ENCODE measurements around the gene CDSN. TPM values are rescaled to one million over a fixed set of nuclear protein-coding genes. Genes with fewer than 3 reads are reported as not detected.

CDSN gene
- total and polyA plus RNA-seq, 2 donors (not counting 1 experiment from before 2014, with no cell fraction given), result not detected

DNA sequence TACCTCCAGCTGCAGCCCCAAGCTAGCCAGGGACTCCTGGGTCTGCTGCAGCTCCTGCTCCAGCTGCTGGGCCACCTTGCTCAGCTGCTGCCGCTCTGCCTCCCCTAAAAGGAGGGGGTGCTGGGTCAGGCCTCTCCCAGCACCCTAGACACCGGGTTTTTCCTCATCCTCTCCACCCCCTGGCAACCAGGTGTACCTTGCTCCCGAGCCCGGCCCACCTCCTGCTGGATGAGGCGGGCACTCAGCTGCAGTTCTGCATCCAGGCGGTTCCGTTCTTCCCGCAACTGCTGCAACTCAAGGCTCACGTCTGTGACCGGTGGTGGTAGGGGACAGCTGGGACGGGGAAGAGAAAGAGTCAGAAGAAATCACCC, 24.7 kb upstream of the CDSN start:
- H3K9ac ChIP-seq (ENCODE audit: low read length), result no peak overlapping the region
- ATAC-seq (ENCODE audit: low read depth) (no peak), DNase-seq (no peak)
- H3K4me3 ChIP-seq (ENCODE audit: control extremely low read depth in 1 of 5, extremely low read depth in 1 of 5, insufficient read depth in 1 of 5, low read depth in 2 of 5, low read length in 4 of 5), result no peak overlapping the region
- no peaks in the 10 kb centered on the region for H3K79me2 ChIP-seq (ENCODE audit: control insufficient read depth, insufficient read depth, low read length)
- no peak overlapping the region for H2AFZ ChIP-seq (ENCODE audit: insufficient read depth, low read depth, low read length, poor library complexity, severe bottlenecking)
- TF ChIP-seq, protein P1, sequence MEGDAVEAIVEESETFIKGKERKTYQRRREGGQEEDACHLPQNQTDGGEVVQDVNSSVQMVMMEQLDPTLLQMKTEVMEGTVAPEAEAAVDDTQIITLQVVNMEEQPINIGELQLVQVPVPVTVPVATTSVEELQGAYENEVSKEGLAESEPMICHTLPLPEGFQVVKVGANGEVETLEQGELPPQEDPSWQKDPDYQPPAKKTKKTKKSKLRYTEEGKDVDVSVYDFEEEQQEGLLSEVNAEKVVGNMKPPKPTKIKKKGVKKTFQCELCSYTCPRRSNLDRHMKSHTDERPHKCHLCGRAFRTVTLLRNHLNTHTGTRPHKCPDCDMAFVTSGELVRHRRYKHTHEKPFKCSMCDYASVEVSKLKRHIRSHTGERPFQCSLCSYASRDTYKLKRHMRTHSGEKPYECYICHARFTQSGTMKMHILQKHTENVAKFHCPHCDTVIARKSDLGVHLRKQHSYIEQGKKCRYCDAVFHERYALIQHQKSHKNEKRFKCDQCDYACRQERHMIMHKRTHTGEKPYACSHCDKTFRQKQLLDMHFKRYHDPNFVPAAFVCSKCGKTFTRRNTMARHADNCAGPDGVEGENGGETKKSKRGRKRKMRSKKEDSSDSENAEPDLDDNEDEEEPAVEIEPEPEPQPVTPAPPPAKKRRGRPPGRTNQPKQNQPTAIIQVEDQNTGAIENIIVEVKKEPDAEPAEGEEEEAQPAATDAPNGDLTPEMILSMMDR (IDR thresholded peaks at IDR 0.05), result no peak
- TF ChIP-seq EZH2 (IDR thresholded peaks at IDR 0.05; ENCODE audit: borderline replicate concordance, insufficient read depth, low read depth, low read length, poor library complexity, severe bottlenecking), result no peak
- H3K4me1 Mint-ChIP-seq, result peaks cover 3% of the 10 kb centered on the region
- H3K27ac Mint-ChIP-seq, result no peak overlapping the region
- H4K20me1 ChIP-seq (ENCODE audit: control insufficient read depth, insufficient read depth, low read length, poor library complexity, severe bottlenecking), result no peaks in the 10 kb centered on the region
- no peaks in the 10 kb centered on the region for H3K27me3 ChIP-seq (replicated peaks in 1 of 4; ENCODE audit: control extremely low read depth in 1 of 4, control insufficient read depth in 3 of 4, insufficient read depth in 4 of 4, low read length in 3 of 4)
- intact Hi-C loops (cut with micrococcal nuclease), result no loop called here
- no peak overlapping the region for H3K4me2 ChIP-seq (replicated peaks; ENCODE audit: low read depth, low read length, poor library complexity, severe bottlenecking)
- POLR2A ChIA-PET, result interaction anchor here (1.3 kb wide), 1 partner anchor 13 kb away, joined by 3 read pairs; the partner anchor contains the start of gene CCHCR1
- CTCF ChIA-PET, result interaction anchor here (1.3 to 5.3 kb wide), 3 partner anchors 9 to 222 kb away, joined by 4 to 24 read pairs (median 5); partner anchors contain the start of genes CCHCR1 and TCF19
- no peak overlapping the region for H3K27ac ChIP-seq (ENCODE audit: low read length in 2 of 2)
- H3K27me3 Mint-ChIP-seq, result no peaks in the 10 kb centered on the region
- H3K36me3 ChIP-seq (replicated peaks in 1 of 2; ENCODE audit: control extremely low read depth in 1 of 2, control insufficient read depth in 1 of 2, extremely low read depth in 1 of 2, insufficient read depth in 2 of 2, low read length in 1 of 2), result peaks cover 0 to 15% of the 10 kb centered on the region in 2 experiments
- no peaks in the 10 kb centered on the region for H3K9me3 ChIP-seq (ENCODE audit: control extremely low read depth in 1 of 3, control insufficient read depth in 2 of 3, insufficient read depth in 1 of 3, low read length in 2 of 3)
- WGBS (ENCODE audit: insufficient coverage), result 83% methylated on average over 5 of the region's 11 CpGs
- H3K4me1 ChIP-seq (ENCODE audit: control insufficient read depth in 2 of 2, insufficient read depth in 2 of 2, low read length in 2 of 2), result no peaks in the 10 kb centered on the region
- no peaks in the 10 kb centered on the region for H3K9me3 Mint-ChIP-seq (ENCODE audit: insufficient read depth)
- no peak overlapping the region for H3K4me3 Mint-ChIP-seq

DNA sequence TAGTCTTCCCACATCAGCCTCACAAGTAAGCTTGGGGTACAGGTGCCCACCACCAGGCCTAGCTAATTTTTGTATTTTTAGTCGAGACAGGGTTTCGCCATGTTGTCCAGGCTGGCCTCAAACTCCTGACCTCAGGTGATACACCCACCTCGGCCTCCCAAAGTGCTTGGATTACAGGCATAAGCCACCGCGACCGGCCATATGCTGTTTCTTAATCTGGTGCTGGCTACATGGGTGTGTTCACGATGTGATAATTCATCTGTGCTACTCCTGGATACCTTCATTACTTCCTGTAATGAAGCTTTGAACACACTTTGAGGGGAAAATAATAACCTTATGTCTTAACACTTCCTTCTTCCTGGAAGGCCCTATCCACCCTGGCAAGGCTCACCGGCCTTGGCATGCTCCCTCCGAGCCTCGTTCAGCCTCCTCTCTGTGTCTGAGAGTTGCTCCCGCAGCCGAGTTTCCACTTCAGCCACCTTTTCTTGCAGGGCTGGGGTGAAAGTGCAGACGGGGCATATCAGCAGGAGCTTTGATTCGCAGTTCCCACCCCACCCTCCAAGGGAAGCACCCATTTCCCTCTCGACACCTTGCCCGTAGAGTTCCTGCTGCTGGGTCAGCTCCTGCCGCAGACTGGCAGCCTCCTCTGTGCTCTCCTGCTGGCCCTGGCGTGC, 24.2 kb upstream of the CDSN start:
- no peaks in the 10 kb centered on the region for H3K27me3 Mint-ChIP-seq

More for the DNA sequence above, 24.2 kb upstream of the CDSN start:
- no peaks in the 10 kb centered on the region for H3K79me2 ChIP-seq (ENCODE audit: control insufficient read depth, insufficient read depth, low read length)
- H3K36me3 ChIP-seq (replicated peaks in 1 of 2; ENCODE audit: control extremely low read depth in 1 of 2, control insufficient read depth in 1 of 2, extremely low read depth in 1 of 2, insufficient read depth in 2 of 2, low read length in 1 of 2), result peaks cover 0 to 13% of the 10 kb centered on the region in 2 experiments
- H3K4me3 ChIP-seq (ENCODE audit: control extremely low read depth in 1 of 5, extremely low read depth in 1 of 5, insufficient read depth in 1 of 5, low read depth in 2 of 5, low read length in 4 of 5), result no peak overlapping the region
- ATAC-seq (ENCODE audit: low read depth) (no peak), DNase-seq (no peak)
- no peak overlapping the region for H3K27ac ChIP-seq (ENCODE audit: low read length in 2 of 2)
- no peaks in the 10 kb centered on the region for H3K4me1 ChIP-seq (ENCODE audit: control insufficient read depth in 2 of 2, insufficient read depth in 2 of 2, low read length in 2 of 2)
- ChIA-PET POLR2A (no interaction called here), CTCF (interaction anchor here (1.3 to 5.3 kb wide), 2 partner anchors 9 to 223 kb away, joined by 5 to 24 read pairs; no protein-coding TSS in a partner anchor)
- TF ChIP-seq, protein P1 (IDR thresholded peaks at IDR 0.05), result no peak
- no peak for TF ChIP-seq EZH2 (IDR thresholded peaks at IDR 0.05; ENCODE audit: borderline replicate concordance, insufficient read depth, low read depth, low read length, poor library complexity, severe bottlenecking)
- 94% methylated on average over 16 of the region's 18 CpGs for WGBS (ENCODE audit: insufficient coverage)
- H2AFZ ChIP-seq (ENCODE audit: insufficient read depth, low read depth, low read length, poor library complexity, severe bottlenecking), result no peak overlapping the region
- no peak overlapping the region for H3K4me2 ChIP-seq (replicated peaks; ENCODE audit: low read depth, low read length, poor library complexity, severe bottlenecking)
- no peaks in the 10 kb centered on the region for H4K20me1 ChIP-seq (ENCODE audit: control insufficient read depth, insufficient read depth, low read length, poor library complexity, severe bottlenecking)
- no peaks in the 10 kb centered on the region for H3K27me3 ChIP-seq (replicated peaks in 1 of 4; ENCODE audit: control extremely low read depth in 1 of 4, control insufficient read depth in 3 of 4, insufficient read depth in 4 of 4, low read length in 3 of 4)
- H3K9ac ChIP-seq (ENCODE audit: low read length), result no peak overlapping the region
- no peaks in the 10 kb centered on the region for H3K9me3 ChIP-seq (ENCODE audit: control extremely low read depth in 1 of 3, control insufficient read depth in 2 of 3, insufficient read depth in 1 of 3, low read length in 2 of 3)
- H3K4me3 Mint-ChIP-seq, result no peak overlapping the region
- intact Hi-C loops (cut with micrococcal nuclease), result no loop called here
- H3K9me3 Mint-ChIP-seq (ENCODE audit: insufficient read depth), result no peaks in the 10 kb centered on the region
- H3K4me1 Mint-ChIP-seq, result peaks cover 3% of the 10 kb centered on the region
- H3K27ac Mint-ChIP-seq, result no peak overlapping the region
